OCI-LY7 (cell line): Measurements from ENCODE around the gene FOXI1. TPM values are rescaled to one million over a fixed set of nuclear protein-coding genes. Genes with fewer than 3 reads are reported as not detected.

Experiments
- BruUV-seq: library from RNA; stranded (reverse); fragments of 400-500 nt; replicated peaks from 2 replicates; lab custom pipeline; 2021; lab: Mats Ljungman, UMichigan
- CTCF ChIA-PET: fragments of 300-600 bp; sonication (Branson Sonifier 250); formaldehyde crosslinking; loops from one replicate; lab custom pipeline; 2022; ENCODE audit warnings: antibody characterized with exemption; ENCODE audit not compliant: unreplicated experiment; lab: Charles Lee
- POLR2A ChIA-PET: fragments of 300-600 bp; sonication (Branson Sonifier 250); formaldehyde crosslinking; loops from one replicate; lab custom pipeline; 2022; ENCODE audit warnings: antibody characterized with exemption; lab: Charles Lee
- DNase-seq: peaks from one replicate; pipeline ENCODE4 v3.0.0-alpha.2; 2015; ENCODE audit warnings: low spot score
- H2AFZ ChIP-seq: fragments of 200-600 bp; sonication (generic), shearing (Covaris generic); 2 replicates; pipeline ENCODE4 v1.6.1; 2014; ENCODE audit warnings: mild to moderate bottlenecking, antibody characterized with exemption, low read length, moderate library complexity
- H3K27ac ChIP-seq: fragments of 200-600 bp; sonication (generic); 2 replicates; pipeline ENCODE4 v1.5.1; 2014; ENCODE audit warnings: mixed run types, low read depth, mild to moderate bottlenecking, moderate library complexity, low read length, inconsistent platforms; ENCODE audit not compliant: poor library complexity, severe bottlenecking
- H3K36me3 ChIP-seq: fragments of 200-600 bp; sonication (generic); 2 replicates; pipeline ENCODE4 v1.6.1; 2014; ENCODE audit warnings: mild to moderate bottlenecking, antibody characterized with exemption, low read length, moderate library complexity, mixed read lengths; ENCODE audit not compliant: insufficient read depth
- H3K4me1 ChIP-seq: fragments of 200-600 bp; sonication (generic); 2 replicates; pipeline ENCODE4 v1.5.1; 2014; ENCODE audit warnings: mild to moderate bottlenecking, low read length; ENCODE audit not compliant: insufficient read depth, poor library complexity, severe bottlenecking
- H3K4me2 ChIP-seq: fragments of 200-600 bp; sonication (generic); 2 replicates; pipeline ENCODE4 v1.6.1; 2014; ENCODE audit warnings: mild to moderate bottlenecking, low read length
- H3K4me3 ChIP-seq: fragments of 200-600 bp; sonication (generic); 2 replicates; pipeline ENCODE4 v1.5.1; 2014; ENCODE audit warnings: mild to moderate bottlenecking, low read depth, low read length; ENCODE audit not compliant: poor library complexity, severe bottlenecking
- H3K79me2 ChIP-seq: fragments of 200-600 bp; sonication (generic); 2 replicates; pipeline ENCODE4 v1.6.1; 2016; ENCODE audit warnings: low read depth, mild to moderate bottlenecking, low read length, moderate library complexity, mixed read lengths; ENCODE audit not compliant: insufficient read depth
- H3K9me2 ChIP-seq: fragments of 200-600 bp; sonication (generic); 2 replicates; pipeline ENCODE4 v1.6.1; 2016; ENCODE audit warnings: mild to moderate bottlenecking, low read length, mixed read lengths; ENCODE audit not compliant: insufficient read depth
- H3K9me3 ChIP-seq: fragments of 200-600 bp; sonication (generic); 2 replicates; pipeline ENCODE4 v1.6.1; 2014; ENCODE audit warnings: mild to moderate bottlenecking, mixed run types, low read length, mixed read lengths
- H4K20me1 ChIP-seq: fragments of 200-600 bp; sonication (generic); 2 replicates; pipeline ENCODE4 v1.6.1; 2014; ENCODE audit warnings: mild to moderate bottlenecking, antibody characterized with exemption, low read length, moderate library complexity, mixed read lengths; ENCODE audit not compliant: insufficient read depth
- EZH2phosphoT487 ChIP-seq: fragments of 200-600 bp; sonication (generic); IDR thresholded peaks from 2 replicates; pipeline ENCODE4 v1.6.1; 2018; ENCODE audit warnings: low read depth, borderline replicate concordance, mild to moderate bottlenecking, mixed run types, antibody characterized with exemption, low read length, moderate library complexity, mixed read lengths
- intact Hi-C: fragments of 100-400 bp; cut with micrococcal nuclease; formaldehyde crosslinking; loops from one replicate; pipeline ENCODE4 v1.10.0; 2022; ENCODE audit not compliant: unreplicated experiment
- total RNA-seq, 2 experiments: library from RNA; depleted of rRNA in 1 of 2; stranded (reverse); fragments of >200 nt in 1 of 2; shearing (Covaris generic) in 1 of 2; gene quantifications; 2 replicates each; pipeline ENCODE4 v1.2.3, GENCODE V29; 2014 to 2022
- TF ChIP-seq, protein P1 (sequence below): fragments of 200-600 bp; sonication (generic); conservative IDR thresholded peaks from 2 replicates; pipeline ENCODE4 v1.5.1; 2014; ENCODE audit warnings: mild to moderate bottlenecking, antibody characterized with exemption, low read length, moderate library complexity, mixed read lengths

FOXI1 gene
- total RNA-seq, 2 experiments from 2014 or later = not detected

GRCh38 chr5:170095646-170096045, 10.1 kb upstream of the FOXI1 start:
- Histone ChIP-seq H3K36me3 (no peaks in the 10 kb centered on the region), H3K4me1 (no peaks in the 10 kb centered on the region), H3K4me2 (no peak overlapping the region), H4K20me1 (no peaks in the 10 kb centered on the region), H3K27ac (no peak overlapping the region), H2AFZ (no peak overlapping the region), H3K9me3 (no peaks in the 10 kb centered on the region), H3K9me2 (no peaks in the 10 kb centered on the region), H3K79me2 (no peaks in the 10 kb centered on the region), H3K4me3 (no peak overlapping the region)
- intact Hi-C loops = no loop called here
- BruUV-seq = no TSS peak
- TF ChIP-seq EZH2phosphoT487 = no peak
- TF ChIP-seq, protein P1, sequence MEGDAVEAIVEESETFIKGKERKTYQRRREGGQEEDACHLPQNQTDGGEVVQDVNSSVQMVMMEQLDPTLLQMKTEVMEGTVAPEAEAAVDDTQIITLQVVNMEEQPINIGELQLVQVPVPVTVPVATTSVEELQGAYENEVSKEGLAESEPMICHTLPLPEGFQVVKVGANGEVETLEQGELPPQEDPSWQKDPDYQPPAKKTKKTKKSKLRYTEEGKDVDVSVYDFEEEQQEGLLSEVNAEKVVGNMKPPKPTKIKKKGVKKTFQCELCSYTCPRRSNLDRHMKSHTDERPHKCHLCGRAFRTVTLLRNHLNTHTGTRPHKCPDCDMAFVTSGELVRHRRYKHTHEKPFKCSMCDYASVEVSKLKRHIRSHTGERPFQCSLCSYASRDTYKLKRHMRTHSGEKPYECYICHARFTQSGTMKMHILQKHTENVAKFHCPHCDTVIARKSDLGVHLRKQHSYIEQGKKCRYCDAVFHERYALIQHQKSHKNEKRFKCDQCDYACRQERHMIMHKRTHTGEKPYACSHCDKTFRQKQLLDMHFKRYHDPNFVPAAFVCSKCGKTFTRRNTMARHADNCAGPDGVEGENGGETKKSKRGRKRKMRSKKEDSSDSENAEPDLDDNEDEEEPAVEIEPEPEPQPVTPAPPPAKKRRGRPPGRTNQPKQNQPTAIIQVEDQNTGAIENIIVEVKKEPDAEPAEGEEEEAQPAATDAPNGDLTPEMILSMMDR = no peak
- no peak for DNase-seq
- CTCF ChIA-PET = no interaction called here
- POLR2A ChIA-PET = no interaction called here

DNA sequence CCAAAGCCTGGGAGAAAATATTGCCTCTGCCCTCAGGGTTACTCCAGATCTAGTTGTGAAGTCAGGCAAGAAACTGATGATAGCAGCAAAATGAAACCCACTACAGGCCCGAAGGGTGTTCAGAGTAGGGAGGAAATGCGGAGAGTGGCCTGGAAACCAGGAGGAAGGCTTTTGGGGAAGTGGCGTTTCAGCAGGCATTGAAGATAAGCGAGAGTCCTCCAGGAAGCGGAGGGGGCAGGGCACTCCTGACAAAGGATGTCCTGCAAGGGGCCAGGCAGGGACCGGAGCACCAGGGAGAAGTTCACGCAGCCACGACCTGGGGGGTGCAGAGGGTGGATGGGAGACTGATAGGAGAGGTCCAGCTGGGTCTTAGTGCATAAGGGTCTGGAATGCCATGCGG, 7.8 kb upstream of the FOXI1 start:
- H3K4me2 ChIP-seq = no peak overlapping the region
- H3K4me1 ChIP-seq = no peaks in the 10 kb centered on the region
- ChIA-PET CTCF (no interaction called here), POLR2A (interaction anchor here (0.6 kb wide), 2 partner anchors 25 to 325 kb away, joined by 3 to 4 read pairs; no protein-coding TSS in a partner anchor)
- no peaks in the 10 kb centered on the region for H3K79me2 ChIP-seq
- DNase-seq = no peak
- no peaks in the 10 kb centered on the region for H3K9me2 ChIP-seq
- H3K36me3 ChIP-seq = no peaks in the 10 kb centered on the region
- no peak overlapping the region for H3K4me3 ChIP-seq
- no peaks in the 10 kb centered on the region for H3K9me3 ChIP-seq
- BruUV-seq = no TSS peak
- H2AFZ ChIP-seq = no peak overlapping the region
- H4K20me1 ChIP-seq = no peaks in the 10 kb centered on the region
- no peak overlapping the region for H3K27ac ChIP-seq
- TF ChIP-seq, protein P1 = no peak
- TF ChIP-seq EZH2phosphoT487 = no peak
- intact Hi-C loops = no loop called here

- Histone ChIP-seq H3K4me2 (no peak overlapping the region), H4K20me1 (no peaks in the 10 kb centered on the region), H3K9me3 (no peaks in the 10 kb centered on the region), H3K4me3 (no peak overlapping the region), H3K27ac (no peak overlapping the region), H3K36me3 (no peaks in the 10 kb centered on the region), H3K79me2 (no peaks in the 10 kb centered on the region), H3K4me1 (no peaks in the 10 kb centered on the region), H2AFZ (no peak overlapping the region), H3K9me2 (no peaks in the 10 kb centered on the region)
- no peak for TF ChIP-seq EZH2phosphoT487
- TF ChIP-seq, protein P1 = peak; percentile 86
- DNase-seq = peak; percentile 72
- CTCF ChIA-PET = no interaction called here
- POLR2A ChIA-PET = no interaction called here
- BruUV-seq = no TSS peak
- intact Hi-C loops = loop anchor here (1.0 to 2.0 kb wide), 2 partner anchors 84 to 320 kb away; no protein-coding TSS in a partner anchor
Measured at GRCh38 chr5:170100066-170100943, 5.4 kb upstream of the FOXI1 start.
